ENCODE measurements around the gene MOV10L1. TPM values are rescaled to one million over a fixed set of nuclear protein-coding genes. Genes with fewer than 3 reads are reported as not detected.
"Not testable (repeated sequence)": the region's sequence is repeated elsewhere in the genome, so short reads cannot be mapped to it uniquely, and the experiment has no call there.

Gene MOV10L1
- total and polyA plus RNA-seq, 4 donors, result 0.27 to 11.9 (median 0.43) TPM

DNA sequence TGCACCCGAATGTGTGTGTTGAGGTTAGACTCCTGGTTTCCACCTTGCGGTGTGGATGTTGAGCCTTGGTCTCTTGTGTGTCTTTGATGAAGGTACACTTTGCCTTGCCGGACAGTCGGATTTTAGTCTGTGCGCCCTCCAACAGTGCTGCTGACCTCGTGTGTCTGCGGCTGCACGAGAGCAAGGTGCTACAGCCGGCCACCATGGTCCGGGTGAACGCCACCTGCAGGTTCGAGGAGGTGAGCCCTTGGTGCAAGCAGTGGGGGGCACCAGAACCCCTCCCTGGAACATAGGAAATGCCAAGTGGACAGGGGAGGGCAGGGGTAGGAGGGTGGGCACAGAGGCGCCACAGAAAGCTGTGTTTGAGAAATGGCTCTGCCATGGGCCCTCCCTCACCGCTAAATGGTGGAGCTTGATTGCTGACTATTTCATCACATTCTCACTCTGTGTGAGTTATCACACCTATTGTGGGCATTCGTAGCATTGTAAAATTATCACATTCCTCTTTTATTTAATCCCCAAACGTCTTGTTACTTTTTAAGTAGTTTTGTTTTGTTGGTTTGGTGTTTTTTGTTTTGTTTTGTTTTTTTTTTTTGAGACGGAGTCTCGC is 54.3 kb downstream of the MOV10L1 start:
- WGBS, 2 donors, result 78 to 80% methylated on average over 18 of the region's 18 CpGs

GRCh38 chr22:50145721-50146438 is 56.1 kb downstream of the MOV10L1 start:
- no peak overlapping the region for H3K9ac ChIP-seq (ENCODE audit: insufficient read depth in 1 of 2, low read length in 2 of 2)
- peaks cover 0 to 34% (median 4%) of the 10 kb centered on the region in 5 donors for H3K4me1 ChIP-seq (ENCODE audit: control insufficient read depth in 5 of 5, insufficient read depth in 5 of 5, low read length in 5 of 5)
- DNase-seq (peak in 1 of 3 donors; percentile 36), ATAC-seq (ENCODE audit: insufficient read depth, low FRiP score) (no peak)
- H3K36me3 ChIP-seq (ENCODE audit: control insufficient read depth in 4 of 4, insufficient read depth in 4 of 4, low read length in 4 of 4), result no peaks in the 10 kb centered on the region
- no peak overlapping the region for H3K4me3 ChIP-seq
- TF ChIP-seq, protein P1, sequence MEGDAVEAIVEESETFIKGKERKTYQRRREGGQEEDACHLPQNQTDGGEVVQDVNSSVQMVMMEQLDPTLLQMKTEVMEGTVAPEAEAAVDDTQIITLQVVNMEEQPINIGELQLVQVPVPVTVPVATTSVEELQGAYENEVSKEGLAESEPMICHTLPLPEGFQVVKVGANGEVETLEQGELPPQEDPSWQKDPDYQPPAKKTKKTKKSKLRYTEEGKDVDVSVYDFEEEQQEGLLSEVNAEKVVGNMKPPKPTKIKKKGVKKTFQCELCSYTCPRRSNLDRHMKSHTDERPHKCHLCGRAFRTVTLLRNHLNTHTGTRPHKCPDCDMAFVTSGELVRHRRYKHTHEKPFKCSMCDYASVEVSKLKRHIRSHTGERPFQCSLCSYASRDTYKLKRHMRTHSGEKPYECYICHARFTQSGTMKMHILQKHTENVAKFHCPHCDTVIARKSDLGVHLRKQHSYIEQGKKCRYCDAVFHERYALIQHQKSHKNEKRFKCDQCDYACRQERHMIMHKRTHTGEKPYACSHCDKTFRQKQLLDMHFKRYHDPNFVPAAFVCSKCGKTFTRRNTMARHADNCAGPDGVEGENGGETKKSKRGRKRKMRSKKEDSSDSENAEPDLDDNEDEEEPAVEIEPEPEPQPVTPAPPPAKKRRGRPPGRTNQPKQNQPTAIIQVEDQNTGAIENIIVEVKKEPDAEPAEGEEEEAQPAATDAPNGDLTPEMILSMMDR (IDR thresholded peaks at IDR 0.05; ENCODE audit: control extremely low read depth, extremely low read depth), result no peak
- H3K27ac ChIP-seq (ENCODE audit: low read depth in 1 of 2, low read length in 1 of 2), result no peak overlapping the region
- WGBS, 2 donors, result 68 to 80% methylated on average over 25 of the region's 25 CpGs
- H3K27me3 ChIP-seq (ENCODE audit: control insufficient read depth in 3 of 3, insufficient read depth in 3 of 3, low read length in 2 of 3), result no peaks in the 10 kb centered on the region
- no peaks in the 10 kb centered on the region for H3K9me3 ChIP-seq (ENCODE audit: control insufficient read depth in 4 of 4, insufficient read depth in 3 of 4, low read length in 3 of 4)

More for the DNA sequence above, 54.3 kb downstream of the MOV10L1 start:
- Histone ChIP-seq H3K36me3 (ENCODE audit: control insufficient read depth in 4 of 4, insufficient read depth in 4 of 4, low read length in 4 of 4) (no peaks in the 10 kb centered on the region), H3K9ac (ENCODE audit: insufficient read depth in 1 of 2, low read length in 2 of 2) (no peak overlapping the region), H3K9me3 (ENCODE audit: control insufficient read depth in 4 of 4, insufficient read depth in 3 of 4, low read length in 3 of 4) (no peaks in the 10 kb centered on the region), H3K4me1 (ENCODE audit: control insufficient read depth in 5 of 5, insufficient read depth in 5 of 5, low read length in 5 of 5) (peaks cover 0 to 38% (median 4%) of the 10 kb centered on the region in 5 donors), H3K27ac (ENCODE audit: low read depth in 1 of 2, low read length in 1 of 2) (no peak overlapping the region), H3K4me3 (no peak overlapping the region), H3K27me3 (ENCODE audit: control insufficient read depth in 3 of 3, insufficient read depth in 3 of 3, low read length in 2 of 3) (no peaks in the 10 kb centered on the region)
- DNase-seq, result no peak
- ATAC-seq (ENCODE audit: insufficient read depth, low FRiP score), result no peak
- TF ChIP-seq, protein P1 (IDR thresholded peaks at IDR 0.05; ENCODE audit: control extremely low read depth, extremely low read depth), result no peak

DNA sequence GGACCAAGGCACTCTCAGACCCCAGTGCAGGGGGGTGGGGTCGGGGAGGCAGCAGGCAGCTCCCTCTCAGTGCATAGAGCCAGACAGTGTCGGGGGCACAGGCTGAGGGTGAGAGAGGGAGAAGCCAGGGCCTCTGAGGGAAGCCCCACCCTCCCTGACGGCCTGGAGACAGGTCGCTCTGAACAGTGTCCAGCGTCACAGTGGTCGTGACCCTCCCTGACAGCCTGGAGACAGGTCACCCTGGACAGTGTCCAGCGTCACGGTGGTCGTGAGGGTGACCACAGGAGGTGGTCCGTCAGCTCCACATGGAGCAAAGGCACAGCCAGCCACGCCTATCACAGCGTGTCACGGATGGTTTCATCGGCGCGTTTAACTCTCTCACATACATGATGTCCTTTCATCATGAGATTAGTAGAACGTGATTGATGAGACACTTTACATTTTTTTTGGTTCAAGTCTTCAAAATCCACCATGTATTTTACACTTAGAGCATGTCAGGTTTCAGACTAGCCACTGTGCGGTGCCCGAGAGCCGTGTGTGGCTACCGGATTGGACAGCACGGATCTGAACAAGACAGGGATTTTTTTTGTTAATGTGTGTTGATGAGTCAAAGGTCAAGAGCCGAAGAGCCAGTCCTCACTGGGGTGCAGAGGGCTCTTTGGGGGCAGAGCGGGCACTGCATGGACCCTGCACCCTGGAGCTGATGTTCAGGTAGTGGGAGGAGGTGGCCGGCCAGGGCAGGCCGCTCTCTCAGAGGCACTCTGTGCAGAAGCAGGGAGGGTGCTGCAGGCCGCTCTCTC is 56.8 kb downstream of the MOV10L1 start:
- peak; percentile 78 to 86 (median 83) for DNase-seq
- H3K9ac ChIP-seq (ENCODE audit: insufficient read depth in 1 of 2, low read length in 2 of 2), result no peak overlapping the region

GRCh38 chr22:50147258-50148165 is 57.7 kb downstream of the MOV10L1 start:
- H3K9ac ChIP-seq (ENCODE audit: insufficient read depth in 1 of 2, low read length in 2 of 2); H3K4me3 ChIP-seq; H3K27me3 ChIP-seq (ENCODE audit: control insufficient read depth in 3 of 3, insufficient read depth in 3 of 3, low read length in 2 of 3); H3K36me3 ChIP-seq (ENCODE audit: control insufficient read depth in 4 of 4, insufficient read depth in 4 of 4, low read length in 4 of 4); H3K9me3 ChIP-seq (ENCODE audit: control insufficient read depth in 4 of 4, insufficient read depth in 3 of 4, low read length in 3 of 4); ATAC-seq (ENCODE audit: insufficient read depth, low FRiP score); DNase-seq; H3K27ac ChIP-seq (ENCODE audit: low read depth in 1 of 2, low read length in 1 of 2): not testable (repeated sequence)
- WGBS, 2 donors, result 43 to 73% methylated on average over 14 to 15 of the region's 26 CpGs
- peaks cover 0 to 23% (median 2%) of the 10 kb centered on the region in 5 donors for H3K4me1 ChIP-seq (ENCODE audit: control insufficient read depth in 5 of 5, insufficient read depth in 5 of 5, low read length in 5 of 5)

More for the DNA sequence above, 56.8 kb downstream of the MOV10L1 start:
- no peak overlapping the region for H3K27ac ChIP-seq (ENCODE audit: low read depth in 1 of 2, low read length in 1 of 2)
- H3K27me3 ChIP-seq (ENCODE audit: control insufficient read depth in 3 of 3, insufficient read depth in 3 of 3, low read length in 2 of 3), result no peaks in the 10 kb centered on the region
- TF ChIP-seq, protein P1 (IDR thresholded peaks at IDR 0.05; ENCODE audit: control extremely low read depth, extremely low read depth), result peak; percentile 52
- H3K36me3 ChIP-seq (ENCODE audit: control insufficient read depth in 4 of 4, insufficient read depth in 4 of 4, low read length in 4 of 4), result no peaks in the 10 kb centered on the region
- WGBS, 2 donors, result 46 to 57% methylated on average over 27 of the region's 27 CpGs
- no peaks in the 10 kb centered on the region for H3K9me3 ChIP-seq (ENCODE audit: control insufficient read depth in 4 of 4, insufficient read depth in 3 of 4, low read length in 3 of 4)
- H3K4me3 ChIP-seq, result no peak overlapping the region
- ATAC-seq (ENCODE audit: insufficient read depth, low FRiP score), result no peak
- peaks cover 0 to 31% (median 4%) of the 10 kb centered on the region in 5 donors for H3K4me1 ChIP-seq (ENCODE audit: control insufficient read depth in 5 of 5, insufficient read depth in 5 of 5, low read length in 5 of 5)
